BJ (cell line): ENCODE data around the gene CFAP46. TPM values are rescaled to one million over a fixed set of nuclear protein-coding genes. Genes with fewer than 3 reads are reported as not detected.

Experiments
- CTCF ChIA-PET: fragments of 350-600 bp; formaldehyde crosslinking; extraction: SDS; loops from one replicate; lab custom pipeline; 2021; ENCODE audit warnings: antibody characterized with exemption, inconsistent platforms; lab: Yijun Ruan, JAX
- POLR2A ChIA-PET: fragments of 300-600 bp; sonication (Branson Sonifier 250); formaldehyde crosslinking; extraction: SDS; loops from one replicate; lab custom pipeline; 2021; ENCODE audit warnings: antibody characterized with exemption; lab: Charles Lee
- DNase-seq: peaks from one replicate; pipeline ENCODE4 v3.0.0-alpha.2; 2011; ENCODE audit warnings: low read depth
- H3K27me3 ChIP-seq: 2 replicates; pipeline ENCODE4 v1.6.0; 2011; ENCODE audit warnings: low read length; ENCODE audit not compliant: control insufficient read depth, insufficient read depth
- H3K36me3 ChIP-seq: 2 replicates; pipeline ENCODE4 v1.5.1; 2011; ENCODE audit warnings: low read length; ENCODE audit not compliant: control insufficient read depth, insufficient read depth
- H3K4me3 ChIP-seq: 2 replicates; pipeline ENCODE4 v1.5.1; 2011; ENCODE audit warnings: low read depth, mild to moderate bottlenecking, control low read depth, low read length
- CTCF ChIP-seq: IDR thresholded peaks from 2 replicates; pipeline ENCODE4 v1.5.1; 2011; ENCODE audit warnings: low read depth, mild to moderate bottlenecking, control low read depth, inconsistent platforms, low read length, moderate library complexity; ENCODE audit not compliant: insufficient read depth
- polyA plus RNA-seq: library from polyadenylated mRNA; depleted of rRNA; stranded (reverse); fragments of >200 nt; gene quantifications from 2 replicates; pipeline ENCODE4 v1.2.3, GENCODE V29; 2011

CFAP46 gene
- polyA plus RNA-seq, 1 experiment: 1.8 TPM

GRCh38 chr10:132964231-132964630 lies 21.9 kb upstream of the CFAP46 start:
- Histone ChIP-seq H3K27me3 (peaks cover 6% of the 10 kb centered on the region), H3K4me3 (no peak overlapping the region), H3K36me3 (no peaks in the 10 kb centered on the region)
- CTCF ChIA-PET: no interaction called here
- POLR2A ChIA-PET: no interaction called here
- DNase-seq: no peak
- no peak for TF ChIP-seq CTCF

GRCh38 chr10:132963430-132963960 lies 21.1 kb upstream of the CFAP46 start:
- no peak for TF ChIP-seq CTCF
- ChIA-PET POLR2A (no interaction called here), CTCF (no interaction called here)
- DNase-seq: no peak
- Histone ChIP-seq H3K27me3 (peaks cover 6% of the 10 kb centered on the region), H3K4me3 (no peak overlapping the region), H3K36me3 (no peaks in the 10 kb centered on the region)

- CTCF ChIA-PET: interaction anchor here (0.6 to 0.8 kb wide), 2 partner anchors 11 to 32 kb away, joined by 3 read pairs; no protein-coding TSS in a partner anchor
- POLR2A ChIA-PET: no interaction called here
- no peak for DNase-seq
- H3K27me3 ChIP-seq: peaks cover 4% of the 10 kb centered on the region
- no peaks in the 10 kb centered on the region for H3K36me3 ChIP-seq
- TF ChIP-seq CTCF: no peak
- H3K4me3 ChIP-seq: peak overlapping the region; percentile 58
Observed at GRCh38 chr10:132962623-132963429, 20.5 kb upstream of the CFAP46 start.

GRCh38 chr10:132961787-132962622 lies 19.6 kb upstream of the CFAP46 start:
- peak; percentile 9 for DNase-seq
- no peak; the same call in 1 of the 2 replicates for TF ChIP-seq CTCF
- ChIA-PET POLR2A (no interaction called here), CTCF (interaction anchor here (0.6 to 1.4 kb wide), 3 partner anchors 11 to 345 kb away, joined by 3 read pairs; no protein-coding TSS in a partner anchor)
- H3K36me3 ChIP-seq: no peaks in the 10 kb centered on the region
- H3K27me3 ChIP-seq: peaks cover 2% of the 10 kb centered on the region
- peak overlapping the region; percentile 58 for H3K4me3 ChIP-seq

GRCh38 chr10:132961420-132961786 lies 19.0 kb upstream of the CFAP46 start:
- no peak for DNase-seq
- CTCF ChIA-PET: interaction anchor here (1.4 kb wide), 1 partner anchor 346 kb away, joined by 3 read pairs; no protein-coding TSS in a partner anchor
- POLR2A ChIA-PET: no interaction called here

More at GRCh38 chr10:132961420-132961786, 19.0 kb upstream of the CFAP46 start:
- Histone ChIP-seq H3K27me3 (peaks cover 2% of the 10 kb centered on the region), H3K36me3 (no peaks in the 10 kb centered on the region), H3K4me3 (no peak overlapping the region)
- TF ChIP-seq CTCF: no peak
